ENCODE data around the gene ZBTB7C. TPM values are rescaled to one million over a fixed set of nuclear protein-coding genes. Genes with fewer than 3 reads are reported as not detected.

Gene ZBTB7C
- total and polyA plus RNA-seq, 2 donors (not counting 1 experiment from before 2014, with no cell fraction given), result not detected

DNA sequence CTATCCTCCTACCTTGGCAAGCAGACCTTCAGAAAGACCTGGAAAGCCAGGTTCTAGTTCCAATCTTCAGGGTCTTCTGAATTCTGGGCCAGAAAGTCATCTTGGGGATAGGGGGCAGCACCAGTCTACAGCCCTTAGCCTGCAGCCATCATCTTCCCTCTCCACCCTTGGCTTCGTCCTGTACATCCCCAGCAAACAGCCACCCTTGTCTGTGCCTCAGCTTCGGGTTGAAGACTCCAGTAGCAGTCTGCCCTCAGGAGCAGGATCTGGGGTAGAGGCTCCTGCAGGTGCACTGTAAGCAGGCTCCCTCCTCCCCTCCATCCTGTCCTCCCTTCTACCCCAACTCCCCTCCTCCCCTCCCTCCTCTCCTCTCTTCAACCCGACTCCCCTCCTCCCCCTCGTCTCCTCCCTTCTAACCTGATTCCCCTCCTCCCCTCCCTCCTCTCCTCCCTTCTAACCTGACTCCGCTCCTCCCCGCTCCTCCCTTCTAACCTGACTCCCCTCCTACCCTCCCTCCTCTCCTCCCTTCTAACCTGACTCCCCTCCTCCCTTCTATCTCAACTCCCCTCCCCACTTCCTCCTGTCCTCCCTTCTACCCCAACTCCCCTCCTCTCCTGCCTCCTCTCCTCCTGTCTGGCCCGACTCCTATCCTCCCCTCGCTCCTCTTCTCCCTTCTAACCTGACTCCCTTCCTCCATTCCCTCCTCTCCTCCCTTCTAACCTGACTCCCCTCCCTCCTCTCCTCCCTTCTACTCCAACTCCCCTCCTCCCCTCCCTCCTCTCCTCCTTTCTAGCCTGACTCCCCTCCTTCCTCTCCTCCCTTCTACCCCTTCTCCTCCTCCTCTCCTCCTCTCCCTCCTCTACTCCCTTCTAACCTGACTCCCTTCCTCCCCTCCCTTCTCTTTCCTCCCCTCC is 388.6 kb downstream of the ZBTB7C start:
- POLR2A ChIA-PET, result no interaction called here
- 68% methylated on average over 6 of the region's 8 CpGs for WGBS (ENCODE audit: insufficient coverage)

More for the DNA sequence above, 388.6 kb downstream of the ZBTB7C start:
- no peaks in the 10 kb centered on the region for H4K20me1 ChIP-seq (ENCODE audit: control insufficient read depth, insufficient read depth, low read length, poor library complexity, severe bottlenecking)
- no peaks in the 10 kb centered on the region for H3K9me3 ChIP-seq (ENCODE audit: control extremely low read depth in 1 of 3, control insufficient read depth in 2 of 3, insufficient read depth in 1 of 3, low read length in 2 of 3)
- no peak for TF ChIP-seq EZH2 (IDR thresholded peaks at IDR 0.05; ENCODE audit: borderline replicate concordance, insufficient read depth, low read depth, low read length, poor library complexity, severe bottlenecking)
- TF ChIP-seq, protein P1, sequence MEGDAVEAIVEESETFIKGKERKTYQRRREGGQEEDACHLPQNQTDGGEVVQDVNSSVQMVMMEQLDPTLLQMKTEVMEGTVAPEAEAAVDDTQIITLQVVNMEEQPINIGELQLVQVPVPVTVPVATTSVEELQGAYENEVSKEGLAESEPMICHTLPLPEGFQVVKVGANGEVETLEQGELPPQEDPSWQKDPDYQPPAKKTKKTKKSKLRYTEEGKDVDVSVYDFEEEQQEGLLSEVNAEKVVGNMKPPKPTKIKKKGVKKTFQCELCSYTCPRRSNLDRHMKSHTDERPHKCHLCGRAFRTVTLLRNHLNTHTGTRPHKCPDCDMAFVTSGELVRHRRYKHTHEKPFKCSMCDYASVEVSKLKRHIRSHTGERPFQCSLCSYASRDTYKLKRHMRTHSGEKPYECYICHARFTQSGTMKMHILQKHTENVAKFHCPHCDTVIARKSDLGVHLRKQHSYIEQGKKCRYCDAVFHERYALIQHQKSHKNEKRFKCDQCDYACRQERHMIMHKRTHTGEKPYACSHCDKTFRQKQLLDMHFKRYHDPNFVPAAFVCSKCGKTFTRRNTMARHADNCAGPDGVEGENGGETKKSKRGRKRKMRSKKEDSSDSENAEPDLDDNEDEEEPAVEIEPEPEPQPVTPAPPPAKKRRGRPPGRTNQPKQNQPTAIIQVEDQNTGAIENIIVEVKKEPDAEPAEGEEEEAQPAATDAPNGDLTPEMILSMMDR (IDR thresholded peaks at IDR 0.05), result no peak
- H3K36me3 ChIP-seq (replicated peaks in 1 of 2; ENCODE audit: control extremely low read depth in 1 of 2, control insufficient read depth in 1 of 2, extremely low read depth in 1 of 2, insufficient read depth in 2 of 2, low read length in 1 of 2), result no peaks in the 10 kb centered on the region
- CTCF ChIA-PET, result interaction anchor here (0.6 to 2.1 kb wide), 2 partner anchors 94 to 248 kb away, joined by 3 to 7 read pairs; no protein-coding TSS in a partner anchor
- Mint-ChIP-seq H3K27ac (no peak overlapping the region), H3K4me3 (no peak overlapping the region), H3K4me1 (no peaks in the 10 kb centered on the region), H3K27me3 (peaks cover 52% of the 10 kb centered on the region), H3K9me3 (ENCODE audit: insufficient read depth) (no peaks in the 10 kb centered on the region)
- ATAC-seq (ENCODE audit: low read depth) (no peak), DNase-seq (no peak)
- H3K79me2 ChIP-seq (ENCODE audit: control insufficient read depth, insufficient read depth, low read length), result no peaks in the 10 kb centered on the region
- no peak overlapping the region for H2AFZ ChIP-seq (ENCODE audit: insufficient read depth, low read depth, low read length, poor library complexity, severe bottlenecking)
- no peak overlapping the region for H3K4me2 ChIP-seq (replicated peaks; ENCODE audit: low read depth, low read length, poor library complexity, severe bottlenecking)
- peaks cover 0 to 19% (median 9%) of the 10 kb centered on the region in 4 experiments for H3K27me3 ChIP-seq (replicated peaks in 1 of 4; ENCODE audit: control extremely low read depth in 1 of 4, control insufficient read depth in 3 of 4, insufficient read depth in 4 of 4, low read length in 3 of 4)
- no peaks in the 10 kb centered on the region for H3K4me1 ChIP-seq (ENCODE audit: control insufficient read depth in 2 of 2, insufficient read depth in 2 of 2, low read length in 2 of 2)
- H3K27ac ChIP-seq (ENCODE audit: low read length in 2 of 2), result no peak overlapping the region
- intact Hi-C loops (cut with micrococcal nuclease), result no loop called here
- H3K4me3 ChIP-seq (ENCODE audit: control extremely low read depth in 1 of 5, extremely low read depth in 1 of 5, insufficient read depth in 1 of 5, low read depth in 2 of 5, low read length in 4 of 5), result no peak overlapping the region
- no peak overlapping the region for H3K9ac ChIP-seq (ENCODE audit: low read length)

All from B cell (primary cell).